GM12878 (cell line): ENCODE results near the gene USH1G. TPM values are rescaled to one million over a fixed set of nuclear protein-coding genes. Genes with fewer than 3 reads are reported as not detected.
"Not testable (repeated sequence)": the region's sequence is repeated elsewhere in the genome, so short reads cannot be mapped to it uniquely, and the experiment has no call there.

ENCODE experiments used
- ATAC-seq: fragments of 200-7000 bp; cut with Tn5 transposase; 3 replicates; pipeline ENCODE4 v1.9.1; 2020; ENCODE audit warnings: mild to moderate bottlenecking, moderate library complexity
- BruUV-seq: library from RNA; stranded (reverse); fragments of 400-500 nt; replicated peaks from 2 replicates; lab custom pipeline; 2021; lab: Mats Ljungman, UMichigan
- CTCF ChIA-PET: fragments of 300-600 bp; sonication (Branson Sonifier 250); formaldehyde crosslinking; extraction: SDS; loops from one replicate; lab custom pipeline; 2021; ENCODE audit warnings: inconsistent platforms; lab: Yijun Ruan, JAX
- POLR2A ChIA-PET: fragments of 350-600 bp; formaldehyde crosslinking; extraction: SDS; loops from one replicate; lab custom pipeline; 2021; ENCODE audit warnings: inconsistent platforms; lab: Charles Lee
- RAD21 ChIA-PET: fragments of 300-600 bp; sonication (Branson Sonifier 250); formaldehyde crosslinking; loops from one replicate; lab custom pipeline; 2023; ENCODE audit warnings: antibody characterized with exemption; ENCODE audit not compliant: unreplicated experiment; lab: Charles Lee
- SMC1A ChIA-PET: fragments of 300-600 bp; sonication (Branson Sonifier 250); formaldehyde crosslinking; loops from one replicate; lab custom pipeline; 2023; ENCODE audit not compliant: unreplicated experiment, uncharacterized antibody; lab: Charles Lee
- DNase-seq: peaks from one replicate; pipeline ENCODE4 v3.0.0-alpha.2; 2011; ENCODE audit warnings: low read depth, low spot score
- FAIRE-seq: peaks from 3 replicates; lab custom pipeline; 2011; peaks lifted over from hg19 to GRCh38; lab: Jason Lieb, UNC
- H2AFZ ChIP-seq: 2 replicates; pipeline ENCODE4 v1.6.0; 2011; ENCODE audit warnings: low read depth, low read length, control low read depth; ENCODE audit not compliant: control insufficient read depth
- H3K27ac ChIP-seq: 2 replicates; pipeline ENCODE4 v1.5.1; 2011; ENCODE audit warnings: control low read depth; ENCODE audit not compliant: control insufficient read depth, insufficient read depth
- H3K27me3 ChIP-seq, 2 experiments: replicated peaks in 1 of 2; 2 replicates each; pipeline versions ENCODE4 v1.6.0 to v1.6.1; 2011; ENCODE audit warnings: low read length in 1 of 2; ENCODE audit not compliant: control insufficient read depth in 2 of 2, insufficient read depth in 2 of 2
- H3K36me3 ChIP-seq, 2 experiments: 2 replicates each; pipeline ENCODE4 v1.5.1; 2011; ENCODE audit warnings: low read length in 1 of 2; ENCODE audit not compliant: control insufficient read depth in 2 of 2, insufficient read depth in 2 of 2
- H3K4me1 ChIP-seq: 2 replicates; pipeline ENCODE4 v1.6.1; 2011; ENCODE audit warnings: mild to moderate bottlenecking, low read length, moderate library complexity, mixed read lengths; ENCODE audit not compliant: control insufficient read depth, insufficient read depth
- H3K4me2 ChIP-seq: 2 replicates; pipeline ENCODE4 v1.6.0; 2011; ENCODE audit warnings: control low read depth; ENCODE audit not compliant: control insufficient read depth, insufficient read depth
- H3K4me3 ChIP-seq: fragments of 200-600 bp; sonication (generic); 2 replicates; pipeline ENCODE4 v1.5.1; 2016
- H3K79me2 ChIP-seq: 2 replicates; pipeline ENCODE4 v1.6.0; 2011; ENCODE audit warnings: low read length; ENCODE audit not compliant: control insufficient read depth, insufficient read depth
- H3K9ac ChIP-seq: 2 replicates; pipeline ENCODE4 v1.8.0; 2011; ENCODE audit warnings: low read length, control low read depth, mixed read lengths; ENCODE audit not compliant: control insufficient read depth, insufficient read depth
- H3K9me3 ChIP-seq: replicated peaks from 3 replicates; pipeline ENCODE4 v1.5.1; 2011; ENCODE audit warnings: mild to moderate bottlenecking, low read length; ENCODE audit not compliant: control insufficient read depth, insufficient read depth
- H4K20me1 ChIP-seq: 2 replicates; pipeline ENCODE4 v1.6.0; 2011; ENCODE audit not compliant: control insufficient read depth, insufficient read depth
- BHLHE40 ChIP-seq, 2 experiments: fragments of 450-650 bp in 1 of 2; IDR thresholded peaks; 2 replicates each; pipeline ENCODE4 v1.6.1; 2011 to 2017; ENCODE audit warnings: low read depth in 2 of 2, borderline replicate concordance in 1 of 2, improper control_type of control experiment in 1 of 2, low read length in 1 of 2, mild to moderate bottlenecking in 1 of 2
- CEBPZ ChIP-seq: fragments of 150-350 bp; IDR thresholded peaks from 2 replicates; pipeline ENCODE4 v1.6.1; 2016; ENCODE audit warnings: low read depth, low read length
- EP300 ChIP-seq, 2 experiments: fragments of 150-350 bp in 1 of 2; IDR thresholded peaks; 2 replicates each; pipeline ENCODE4 v1.6.1; 2011 to 2012; ENCODE audit warnings: low read depth in 2 of 2, low read length in 2 of 2, borderline replicate concordance in 1 of 2, improper control_type of control experiment in 1 of 2, inconsistent platforms in 1 of 2; ENCODE audit not compliant: control insufficient read depth in 1 of 2
- MEF2B ChIP-seq: fragments of 450-650 bp; IDR thresholded peaks from 2 replicates; pipeline ENCODE4 v1.6.1; 2018; ENCODE audit warnings: mild to moderate bottlenecking, moderate library complexity; ENCODE audit not compliant: partially characterized antibody, poor library complexity, severe bottlenecking
- SMAD5 ChIP-seq: IDR thresholded peaks from 2 replicates; pipeline ENCODE4 v1.6.1; 2016; ENCODE audit warnings: antibody characterized with exemption, low read depth
- ZBTB33 ChIP-seq: fragments of 450-650 bp; IDR thresholded peaks from 2 replicates; pipeline ENCODE4 v1.6.1; 2017; ENCODE audit warnings: mild to moderate bottlenecking
- ZBTB40 ChIP-seq: fragments of 450-650 bp; IDR thresholded peaks from 2 replicates; pipeline ENCODE4 v1.6.1; 2016; ENCODE audit warnings: mild to moderate bottlenecking, moderate library complexity, borderline replicate concordance
- ZZZ3 ChIP-seq: IDR thresholded peaks from 2 replicates; pipeline ENCODE4 v1.6.1; 2011; ENCODE audit warnings: low read depth; ENCODE audit not compliant: control insufficient read depth, insufficient read length
- WGBS: methylation state at CpG from one replicate; pipeline ENCODE4 v1.1.6; 2016; ENCODE audit warnings: low lambda C conversion rate; ENCODE audit not compliant: insufficient replicate concordance, insufficient coverage; ENCODE audit errors: missing lambda C conversion rate; 5-methylcytosine and 5-hydroxymethylcytosine counted together
- in situ Hi-C: fragments of 300-500 bp; cut with MboI; formaldehyde crosslinking; loops from 9 replicates; pipeline ENCODE4 v1.14.3; 2018; ENCODE audit warnings: mixed read lengths
- intact Hi-C: fragments of 100-400 bp; cut with micrococcal nuclease; formaldehyde crosslinking; loops from one replicate; pipeline ENCODE4 v1.14.2; 2022; ENCODE audit not compliant: unreplicated experiment
- polyA plus RNA-seq, 11 experiments: library from polyadenylated mRNA; depleted of rRNA in 4 of 11; unstranded in 6 of 11; stranded (reverse) in 5 of 11; fragments of >200 nt; fragmentation: Nextera tagmentation in 4 of 11; fragmentation: Illumina TruSeq in 1 of 11; extraction: Ambion mirVana in 4 of 11; extraction: Trizol in 1 of 11; gene quantifications; 1 replicate in 1 of 11; 2 replicates in 10 of 11; pipeline versions ENCODE4 v1.2.1 to v1.2.3, GENCODE V29; 2011 to 2016; ENCODE audit warnings: inconsistent platforms in 2 of 11, missing spikeins in 2 of 11, low read depth in 1 of 11
- total RNA-seq, 4 experiments: library from RNA; depleted of rRNA in 3 of 4; stranded (reverse); fragments of >200 nt in 3 of 4; fragmentation: Illumina TruSeq in 1 of 4; extraction: Trizol in 1 of 4; gene quantifications; 2 replicates each; pipeline versions ENCODE4 v1.2.1 to v1.2.3, GENCODE V29; 2013 to 2021

USH1G gene
- total and polyA plus RNA-seq, 10 of the 15 experiments (the other 5 are each of a cell fraction or from before 2014, with no cell fraction given): 0.05 to 0.62 (median 0.09) TPM; not detected in 7

GRCh38 chr17:74970395-74970794 is 47.3 kb upstream of the USH1G start (continued):
- TF ChIP-seq ZBTB40 (no peak), CEBPZ (no peak), BHLHE40 (IDR thresholded peaks at IDR 0.05; ENCODE audit: borderline replicate concordance in 1 of 2, low read depth in 2 of 2, low read length in 1 of 2) (no peak), EP300 (IDR thresholded peaks at IDR 0.05; ENCODE audit: borderline replicate concordance in 1 of 2, control insufficient read depth in 1 of 2, low read depth in 2 of 2, low read length in 2 of 2) (no peak), ZZZ3 (no peak), MEF2B (no peak), ZBTB33 (no peak), SMAD5 (no peak)

GRCh38 chr17:74969501-74969900 is 46.4 kb upstream of the USH1G start:
- in situ Hi-C loops (loop anchor here (5.0 kb wide), 1 partner anchor 443 kb away; no protein-coding TSS in a partner anchor), intact Hi-C loops (loop anchor here (10.0 kb wide), 2 partner anchors 65 to 445 kb away; no protein-coding TSS in a partner anchor)
- DNase-seq, RAD21 ChIA-PET, POLR2A ChIA-PET, FAIRE-seq, H3K4me2 ChIP-seq, H3K4me1 ChIP-seq, H4K20me1 ChIP-seq, BruUV-seq, H3K9ac ChIP-seq, H2AFZ ChIP-seq, H3K4me3 ChIP-seq, H3K9me3 ChIP-seq, H3K27ac ChIP-seq, ATAC-seq, H3K36me3 ChIP-seq, H3K79me2 ChIP-seq: not testable (repeated sequence)
- ChIA-PET CTCF (interaction anchor here (0.8 to 12.7 kb wide), 3 partner anchors 7 to 104 kb away, joined by 4 to 92 read pairs (median 5); no protein-coding TSS in a partner anchor), SMC1A (interaction anchor here (0.6 to 1.4 kb wide), 3 partner anchors 9 to 79 kb away, joined by 3 to 5 read pairs (median 5); no protein-coding TSS in a partner anchor)
- H3K27me3 ChIP-seq: peaks cover 7 to 11% of the 10 kb centered on the region in 2 experiments; a peak in 3 of 4 replicates
- WGBS: 69% methylated on average over 5 of the region's 5 CpGs
